Stimulated activated CD4-positive, alpha-beta T cell treated with anti-CD3 and anti-CD28 coated beads, Interleukin-1b, Interleukin-23, amount 100 ng/mL, for 4 hours (primary cell): ENCODE results near the gene AHCYL2.
"Not testable (repeated sequence)": the region's sequence is repeated elsewhere in the genome, so short reads cannot be mapped to it uniquely, and the experiment has no call there.

ENCODE experiments used
- DNase-seq, 2 donors: peaks; one replicate each; pipeline ENCODE4 v3.0.0-alpha.2; 2020; ENCODE audit warnings: low read depth in 2 of 2

The AHCYL2 gene

GRCh38 chr7:129351320-129351719 lies 126.5 kb downstream of the AHCYL2 start:
- no peak for DNase-seq

DNA sequence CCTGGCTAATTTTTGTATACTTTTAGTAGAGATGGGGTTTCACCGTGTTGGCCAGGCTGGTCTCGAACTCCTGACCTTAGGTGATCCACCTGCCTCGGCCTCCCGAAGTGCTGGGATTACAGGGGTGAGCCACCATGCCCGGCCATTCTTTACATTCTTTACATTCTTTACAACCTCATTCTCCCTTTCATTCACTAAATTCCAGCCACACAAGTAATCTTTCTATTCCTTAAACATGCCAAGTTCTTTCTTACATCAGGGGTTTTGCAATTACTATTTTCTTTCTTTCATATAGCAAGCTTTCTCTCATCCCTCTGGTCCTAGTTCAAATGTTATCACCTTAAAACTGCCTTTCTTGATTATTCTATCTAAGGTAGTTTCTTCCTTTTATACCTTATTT lies 128.3 kb downstream of the AHCYL2 start:
- not testable (repeated sequence) for DNase-seq

DNA sequence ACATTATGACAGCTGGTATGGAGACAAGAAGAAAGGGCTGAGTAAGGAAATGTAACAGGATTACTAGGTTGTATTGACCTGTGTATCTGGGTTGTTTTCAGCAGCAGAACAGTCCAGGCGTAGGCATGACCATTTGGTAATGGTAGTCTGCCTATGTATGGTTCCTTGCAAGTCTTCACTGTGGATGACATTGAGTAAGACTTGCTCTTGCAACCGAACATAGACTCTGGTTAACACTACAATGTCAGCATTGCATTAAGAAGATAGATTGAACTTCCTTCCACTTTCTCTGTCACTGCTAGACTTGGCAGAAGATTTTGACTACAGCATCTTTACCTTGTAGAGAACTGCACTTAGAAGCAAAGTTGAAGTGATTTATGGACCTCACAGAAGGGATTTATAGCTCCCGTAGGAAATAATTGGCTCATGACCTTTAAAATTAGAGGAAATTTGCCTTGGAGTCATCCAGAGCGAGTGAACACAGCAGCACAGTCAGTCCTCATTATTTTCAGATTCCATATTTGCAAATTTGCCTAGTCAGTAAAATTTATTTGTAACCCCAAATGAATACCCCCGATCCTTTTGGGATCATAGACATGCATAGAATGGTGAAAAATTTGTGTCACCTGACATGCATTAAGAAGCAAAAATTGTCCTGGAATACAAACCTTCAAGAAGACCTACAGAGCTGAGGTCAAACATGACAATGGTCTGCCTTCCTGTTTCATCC lies 129.8 kb downstream of the AHCYL2 start:
- DNase-seq, result no peak

DNA sequence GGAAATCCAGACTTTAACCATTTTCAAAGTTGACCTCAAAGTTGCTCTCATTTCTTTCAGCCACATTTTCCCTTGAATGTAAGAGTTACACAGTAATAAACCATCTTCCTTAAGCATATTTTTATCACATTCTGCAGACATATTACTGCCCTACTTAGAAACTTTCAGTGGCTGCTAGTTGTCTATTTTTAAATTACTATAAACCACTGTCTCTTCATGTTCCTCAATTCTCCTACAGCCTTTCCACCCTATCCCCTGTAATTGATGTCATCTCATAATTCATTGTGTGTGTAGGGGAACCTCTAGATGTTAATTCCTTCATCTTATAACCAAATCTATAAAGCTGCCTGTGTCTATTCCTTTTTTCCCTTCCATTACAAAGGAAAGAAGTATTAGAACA lies 131.3 kb downstream of the AHCYL2 start:
- DNase-seq, result no peak

- no peak for DNase-seq
These were observed 134.3 kb downstream of the AHCYL2 start for GRCh38 chr7:129359176-129359575.

DNA sequence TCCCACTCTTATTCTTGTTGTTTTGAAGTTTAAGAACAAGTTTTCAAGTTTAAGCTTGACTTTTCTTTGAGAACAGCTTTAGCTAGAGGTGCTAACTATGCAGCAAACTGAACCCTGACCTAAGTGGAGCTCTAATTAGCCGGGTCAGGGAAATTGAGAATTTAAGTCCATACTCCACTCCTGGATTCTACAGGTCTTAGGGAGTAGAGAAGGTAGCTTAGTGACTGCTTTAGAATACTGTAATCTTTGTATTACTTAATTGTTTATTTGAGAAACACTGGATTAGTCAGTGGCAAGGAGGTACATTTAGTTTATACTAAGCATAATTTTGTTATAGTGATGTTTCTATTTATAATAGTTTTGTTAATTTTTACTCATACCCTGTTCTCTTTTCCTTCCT lies 134.8 kb downstream of the AHCYL2 start:
- DNase-seq, result no peak

GRCh38 chr7:129361771-129362170 lies 136.9 kb downstream of the AHCYL2 start:
- no peak for DNase-seq

GRCh38 chr7:129362496-129362895 lies 137.7 kb downstream of the AHCYL2 start:
- DNase-seq, result no peak

- no peak for DNase-seq
These were observed 142.5 kb downstream of the AHCYL2 start for GRCh38 chr7:129367349-129367699.

DNA sequence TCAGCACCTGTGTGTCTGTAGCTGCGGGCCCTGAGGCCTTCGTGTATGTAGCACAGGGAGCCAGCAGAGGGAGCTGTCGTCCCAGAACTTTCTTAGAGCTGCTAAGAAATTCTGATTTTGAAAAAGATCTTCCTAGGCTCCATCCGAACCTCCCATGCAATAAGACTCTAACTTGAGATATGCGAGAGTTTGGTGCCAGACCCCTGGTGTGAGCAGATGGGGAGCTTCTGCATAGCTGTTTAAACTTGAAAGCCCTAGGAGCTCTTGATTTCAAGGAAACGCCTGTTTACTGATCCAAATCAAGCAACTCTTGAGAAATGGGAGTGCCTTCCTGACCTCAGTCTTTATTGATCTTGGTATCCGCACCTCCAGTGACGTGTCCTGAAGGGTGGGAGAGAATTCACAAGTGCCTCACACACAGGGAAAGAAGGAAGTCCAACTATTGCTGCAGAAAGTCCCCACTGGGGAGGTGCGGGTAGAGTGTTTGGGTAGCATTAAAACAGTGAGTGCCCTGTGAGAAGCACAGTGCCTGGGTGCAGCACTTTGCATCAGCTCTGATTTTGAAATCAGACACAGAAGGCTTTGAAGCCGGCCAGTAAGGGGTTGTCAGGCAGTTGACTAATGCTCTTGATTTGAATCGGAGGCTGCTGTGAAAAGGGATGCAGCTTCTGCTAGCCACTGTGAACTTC lies 143.0 kb downstream of the AHCYL2 start:
- peak; percentile 69 to 70 for DNase-seq

GRCh38 chr7:129368389-129368986 lies 143.7 kb downstream of the AHCYL2 start:
- DNase-seq, result no peak

DNA sequence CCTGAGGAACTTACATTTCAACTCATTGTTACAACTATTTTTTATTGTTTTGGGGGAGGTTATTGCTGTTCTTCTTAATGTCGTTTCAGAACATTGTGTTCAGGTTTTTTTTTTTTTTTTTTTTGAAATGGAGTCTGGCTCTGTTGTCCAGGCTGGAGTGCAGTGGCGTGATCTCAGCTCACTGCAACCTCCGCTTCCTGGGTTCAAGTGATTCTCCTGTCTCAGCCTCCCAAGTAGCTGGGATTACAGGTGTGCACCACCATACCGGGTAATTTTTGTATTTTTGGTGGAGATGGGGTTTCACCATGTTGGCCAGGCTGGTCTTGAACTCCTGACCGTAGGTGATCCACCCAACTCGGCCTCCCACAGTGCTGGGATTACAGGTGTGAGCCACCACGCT lies 144.6 kb downstream of the AHCYL2 start:
- DNase-seq, result not testable (repeated sequence)

DNA sequence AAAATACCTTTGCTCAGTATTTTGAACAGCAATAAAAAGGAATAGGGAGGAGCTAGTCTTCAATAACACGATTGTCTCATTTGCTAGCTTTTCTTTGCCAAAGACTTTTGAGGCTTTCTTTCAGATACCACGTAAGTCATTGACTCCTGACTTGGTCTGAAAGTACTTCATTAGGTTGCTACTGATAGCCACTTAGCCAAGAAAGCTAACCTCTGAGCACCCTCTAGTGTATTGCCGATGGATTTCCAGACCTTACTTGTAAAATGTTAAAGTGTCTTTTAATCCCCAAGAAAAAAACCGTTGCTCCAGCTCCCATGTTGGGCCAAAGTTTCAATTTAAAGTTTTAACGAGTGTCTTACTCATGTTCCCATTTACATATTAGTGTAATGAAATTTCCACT lies 146.0 kb downstream of the AHCYL2 start:
- DNase-seq, result no peak

DNA sequence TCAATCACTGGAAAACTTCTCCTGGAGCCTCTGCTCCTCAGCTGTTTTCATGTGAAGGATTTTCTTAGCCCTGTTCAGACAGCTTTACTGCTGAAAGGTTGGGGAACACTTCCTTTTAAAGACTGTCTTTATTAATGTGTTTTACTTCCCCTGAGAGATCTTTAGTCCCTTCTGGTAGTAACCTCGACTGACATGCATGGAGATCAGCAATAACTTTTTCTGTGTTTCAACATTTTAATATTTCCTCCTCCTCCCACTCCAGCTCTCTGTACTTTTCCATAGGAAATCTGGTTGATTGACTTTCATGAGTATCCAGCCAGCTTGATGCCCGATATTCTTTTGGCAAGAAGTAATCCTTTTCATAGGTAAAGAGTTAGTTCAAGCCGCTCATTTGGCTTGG lies 146.7 kb downstream of the AHCYL2 start:
- DNase-seq, result no peak

- no peak for DNase-seq
These were observed 149.0 kb downstream of the AHCYL2 start for GRCh38 chr7:129373651-129374428.

DNA sequence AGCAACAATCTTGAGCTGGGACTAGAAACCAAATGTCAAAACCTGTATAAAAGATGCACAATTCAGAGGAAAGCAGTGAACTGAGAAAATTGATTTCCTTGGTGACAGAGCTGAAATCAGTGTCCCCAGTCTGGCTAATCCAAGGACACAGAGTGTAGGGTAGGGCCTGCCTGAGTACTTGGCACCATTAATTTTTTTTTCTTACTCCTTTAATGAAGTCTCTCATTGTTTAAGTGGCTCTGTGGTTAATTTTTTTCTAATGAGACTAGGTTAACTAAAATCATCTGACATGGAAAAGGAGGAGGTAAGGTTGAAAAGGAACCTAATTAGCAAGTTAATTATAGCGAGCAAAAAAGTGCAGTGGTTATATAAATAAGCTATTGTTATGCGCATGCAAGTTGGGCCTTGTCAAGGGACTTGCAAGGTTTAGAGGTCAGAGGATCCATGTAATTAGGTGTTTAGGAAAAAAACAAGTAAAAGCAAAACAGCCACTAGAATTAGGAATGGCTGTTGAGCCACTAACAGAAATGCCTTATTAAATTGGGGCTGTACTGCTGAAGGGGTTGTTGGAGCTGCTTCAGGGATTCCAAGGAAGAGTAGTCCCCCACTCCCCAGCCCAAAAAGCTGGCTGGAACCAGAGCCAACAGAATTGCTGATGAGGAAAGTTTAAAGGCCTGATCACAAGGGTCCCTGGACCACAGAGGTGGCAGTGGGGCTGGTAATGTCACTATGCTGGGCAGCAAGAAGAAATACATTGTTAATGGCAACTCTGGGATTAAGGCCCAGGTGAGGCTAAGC lies 150.5 kb downstream of the AHCYL2 start:
- no peak for DNase-seq

GRCh38 chr7:129376076-129376777 lies 151.4 kb downstream of the AHCYL2 start:
- DNase-seq, result peak; percentile 11 to 23

DNA sequence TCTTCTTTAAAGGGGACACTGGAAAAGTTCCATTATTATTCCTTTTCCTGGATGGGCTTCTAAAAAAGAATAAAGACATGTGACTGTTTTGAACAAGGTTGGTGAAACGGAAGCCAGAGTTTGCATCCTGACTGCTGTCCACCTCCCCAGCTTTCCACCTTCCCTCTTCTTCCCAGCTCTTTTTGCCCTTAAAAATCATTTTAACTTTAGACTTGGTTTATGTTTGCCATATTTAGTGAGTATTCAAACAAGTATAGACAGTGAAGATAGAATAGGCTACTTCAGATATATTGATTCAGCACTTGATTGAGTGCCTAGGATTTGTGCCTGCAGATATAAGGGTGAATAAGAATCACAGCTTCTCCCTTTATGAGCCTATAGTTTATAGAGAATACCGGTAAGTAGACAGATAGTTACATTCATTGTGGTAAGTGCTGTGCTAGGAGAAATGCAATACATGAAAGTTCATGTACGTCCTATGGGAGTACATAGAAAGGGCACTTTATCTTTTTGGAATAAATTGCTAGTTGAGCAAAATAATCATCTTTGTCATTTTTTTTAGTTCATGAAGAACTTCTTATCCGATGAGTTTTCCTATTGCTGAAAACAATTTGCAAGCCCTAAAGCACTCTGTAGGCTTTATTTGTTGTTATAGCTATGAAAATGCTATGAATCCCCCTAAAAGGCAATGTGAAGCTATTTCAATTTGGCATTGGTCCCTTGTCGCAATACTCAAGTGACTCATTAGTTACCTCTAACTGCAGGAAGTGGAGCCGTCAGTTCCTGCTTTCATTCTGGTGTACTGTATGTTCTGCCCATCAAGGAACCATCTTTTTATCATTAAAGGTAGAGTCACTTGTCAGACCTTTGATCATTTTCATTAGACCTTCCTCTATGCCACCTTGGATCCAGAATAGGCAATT lies 152.2 kb downstream of the AHCYL2 start:
- no peak for DNase-seq

GRCh38 chr7:129381710-129382484 lies 157.1 kb downstream of the AHCYL2 start:
- no peak for DNase-seq
